Activated T-helper 2 cell treated with anti-CD3 and anti-CD28 coated beads, Interferon-gamma antibody, Interleukin-2, Interleukin-4, amounts not matched to agents 10 μg/mL and 5 μg/mL and 100 μg/mL, durations not matched to agents 14 hours and 24 hours and 36 hours (primary cell): ENCODE measurements around the gene ITGAD. TPM values are rescaled to one million over a fixed set of nuclear protein-coding genes. Genes with fewer than 3 reads are reported as not detected.

Source experiments
- DNase-seq: peaks from one replicate; pipeline ENCODE4 v3.0.0; 2021; ENCODE audit warnings: low spot score
- H3K27ac Mint-ChIP-seq: one replicate; pipeline ENCODE4 v1.8.0; 2021; ENCODE audit warnings: mixed read lengths
- H3K27me3 Mint-ChIP-seq: one replicate; pipeline ENCODE4 v1.8.0; 2021; ENCODE audit warnings: low read depth, mixed read lengths
- H3K36me3 Mint-ChIP-seq: one replicate; pipeline ENCODE4 v1.8.0; 2021; ENCODE audit warnings: low read depth, mixed read lengths
- H3K4me1 Mint-ChIP-seq: one replicate; pipeline ENCODE4 v1.8.0; 2021; ENCODE audit warnings: low read depth, mixed read lengths
- H3K4me3 Mint-ChIP-seq: one replicate; pipeline ENCODE4 v1.8.0; 2021; ENCODE audit warnings: low read depth, mild to moderate bottlenecking, moderate library complexity, mixed read lengths
- H3K9me3 Mint-ChIP-seq: one replicate; pipeline ENCODE4 v1.8.0; 2021; ENCODE audit warnings: mixed read lengths
- intact Hi-C: fragments of 100-400 bp; cut with micrococcal nuclease; formaldehyde crosslinking; loops from one replicate; pipeline ENCODE4 v1.15.1; 2023
- total RNA-seq: library from RNA; stranded (reverse); gene quantifications from 2 replicates; pipeline ENCODE4 v1.2.3, GENCODE V29; 2022

Gene ITGAD
- total RNA-seq, 1 donor from 2014 or later, result 0.21 TPM

GRCh38 chr16:31473264-31473984 lies 80.3 kb downstream of the ITGAD start:
- H3K27me3 Mint-ChIP-seq, result peaks cover 36% of the 10 kb centered on the region

GRCh38 chr16:31474173-31474714 lies 81.1 kb downstream of the ITGAD start:
- no peak overlapping the region for H3K4me3 Mint-ChIP-seq
- intact Hi-C loops, result no loop called here

More at GRCh38 chr16:31473264-31473984, 80.3 kb downstream of the ITGAD start:
- Mint-ChIP-seq H3K4me3 (no peak overlapping the region), H3K4me1 (peaks cover 15% of the 10 kb centered on the region), H3K9me3 (no peaks in the 10 kb centered on the region), H3K36me3 (no peaks in the 10 kb centered on the region), H3K27ac (no peak overlapping the region)
- no peak for DNase-seq
- intact Hi-C loops, result no loop called here

GRCh38 chr16:31474773-31475738 lies 81.9 kb downstream of the ITGAD start:
- Mint-ChIP-seq H3K4me3 (no peak overlapping the region), H3K27me3 (peaks cover 41% of the 10 kb centered on the region), H3K36me3 (no peaks in the 10 kb centered on the region), H3K4me1 (peaks cover 15% of the 10 kb centered on the region), H3K27ac (no peak overlapping the region), H3K9me3 (no peaks in the 10 kb centered on the region)
- no peak for DNase-seq
- intact Hi-C loops, result no loop called here

More at GRCh38 chr16:31474173-31474714, 81.1 kb downstream of the ITGAD start:
- Mint-ChIP-seq H3K9me3 (no peaks in the 10 kb centered on the region), H3K36me3 (no peaks in the 10 kb centered on the region), H3K27me3 (peaks cover 36% of the 10 kb centered on the region), H3K27ac (no peak overlapping the region), H3K4me1 (peaks cover 15% of the 10 kb centered on the region)
- no peak for DNase-seq

GRCh38 chr16:31475946-31476302 lies 82.8 kb downstream of the ITGAD start:
- Mint-ChIP-seq H3K27ac (no peak overlapping the region), H3K4me3 (peak overlapping the region; percentile 83), H3K27me3 (peaks cover 41% of the 10 kb centered on the region), H3K4me1 (peaks cover 15% of the 10 kb centered on the region), H3K36me3 (no peaks in the 10 kb centered on the region), H3K9me3 (no peaks in the 10 kb centered on the region)
- intact Hi-C loops, result no loop called here
- no peak for DNase-seq

Other genes with a start within 250 kb of the ITGAD start
- gene PRSS36, start 243.3 kb upstream of the ITGAD start, total RNA-seq, result 0.07 and 0.14 TPM in 2 replicates
- 874 and 904 TPM in 2 replicates for gene FUS, start 213.2 kb upstream of the ITGAD start, total RNA-seq
- gene PYCARD, start 190.6 kb upstream of the ITGAD start, total RNA-seq, result 15.1 and 15.3 TPM in 2 replicates
- 0.11 TPM in 1 of 2 replicates, not detected in the other for gene TRIM72, start 179.2 kb upstream of the ITGAD start, total RNA-seq
- gene PYDC1, start 176.2 kb upstream of the ITGAD start, total RNA-seq, result not detected in 2 replicates
- 7.0 and 8.4 TPM in 2 replicates for gene ITGAM, start 133.4 kb upstream of the ITGAD start, total RNA-seq
- gene ITGAX, start 38.2 kb upstream of the ITGAD start, total RNA-seq, result 56.2 and 56.9 TPM in 2 replicates
- not detected in 2 replicates for gene COX6A2, start 35.0 kb downstream of the ITGAD start, total RNA-seq
- 0.27 and 0.41 TPM in 2 replicates for gene ZNF843, start 49.5 kb downstream of the ITGAD start, total RNA-seq
- 10.5 and 10.6 TPM in 2 replicates for gene ARMC5, start 66.2 kb downstream of the ITGAD start, total RNA-seq
- 1.2 and 1.7 TPM in 2 replicates for gene TGFB1I1, start 78.8 kb downstream of the ITGAD start, total RNA-seq
- gene SLC5A2, start 89.8 kb downstream of the ITGAD start, total RNA-seq, result not detected in 2 replicates
- 41.2 and 43.8 TPM in 2 replicates for gene RUSF1, start 115.1 kb downstream of the ITGAD start, total RNA-seq
- gene AHSP, start 134.6 kb downstream of the ITGAD start, total RNA-seq, result not detected in 2 replicates